KMS-11 (cell line): ENCODE results near the gene ABRAXAS1.

Experiments
- H2AFZ ChIP-seq: fragments of 200-600 bp; sonication (generic); 2 replicates; pipeline ENCODE4 v1.6.1; 2016; ENCODE audit warnings: antibody characterized with exemption, mixed run types, low read depth
- H3K27ac ChIP-seq: fragments of 200-600 bp; sonication (generic); 2 replicates; pipeline ENCODE4 v1.6.1; 2016; ENCODE audit warnings: mild to moderate bottlenecking, mixed run types
- H3K27me3 ChIP-seq: fragments of 200-600 bp; sonication (generic); 2 replicates; pipeline ENCODE4 v1.6.1; 2017; ENCODE audit warnings: mild to moderate bottlenecking, low read depth, mixed run types, moderate library complexity; ENCODE audit not compliant: insufficient read depth
- H3K36me3 ChIP-seq: fragments of 200-600 bp; sonication (generic); 2 replicates; pipeline ENCODE4 v1.6.1; 2017; ENCODE audit warnings: mild to moderate bottlenecking, mixed run types; ENCODE audit not compliant: insufficient read depth
- H3K4me1 ChIP-seq: fragments of 200-600 bp; sonication (generic); 2 replicates; pipeline ENCODE4 v1.6.1; 2016; ENCODE audit warnings: mild to moderate bottlenecking, low read depth, mixed run types; ENCODE audit not compliant: poor library complexity, severe bottlenecking
- H3K4me2 ChIP-seq: fragments of 200-600 bp; sonication (generic); 2 replicates; pipeline ENCODE4 v1.7.0; 2016; ENCODE audit warnings: mild to moderate bottlenecking, mixed run types
- H3K4me3 ChIP-seq: fragments of 200-600 bp; sonication (generic); IDR thresholded peaks from 2 replicates; pipeline ENCODE4 v1.6.1; 2017; ENCODE audit warnings: low read depth, low read length, mixed read lengths; ENCODE audit not compliant: insufficient read depth
- H3K79me2 ChIP-seq: fragments of 200-600 bp; sonication (generic); 2 replicates; pipeline ENCODE4 v1.6.1; 2016; ENCODE audit warnings: low read depth, mixed run types; ENCODE audit not compliant: insufficient read depth
- H3K9ac ChIP-seq: fragments of 200-600 bp; sonication (generic); 2 replicates; pipeline ENCODE4 v1.6.1; 2016; ENCODE audit warnings: mild to moderate bottlenecking, mixed run types
- H4K20me1 ChIP-seq: fragments of 200-600 bp; sonication (generic); 2 replicates; pipeline ENCODE4 v1.6.1; 2016; ENCODE audit warnings: mild to moderate bottlenecking, mixed run types; ENCODE audit not compliant: insufficient read depth
- CTCF ChIP-seq: fragments of 200-600 bp; sonication (generic); conservative IDR thresholded peaks from 2 replicates; pipeline ENCODE4 v1.6.1; 2017; ENCODE audit warnings: low read depth, mild to moderate bottlenecking, antibody characterized with exemption, low read length, moderate library complexity, mixed read lengths

The ABRAXAS1 gene

GRCh38 chr4:83431200-83431599 lies 53.7 kb downstream of the ABRAXAS1 start:
- no peaks in the 10 kb centered on the region for H4K20me1 ChIP-seq
- H3K4me2 ChIP-seq: no peak overlapping the region
- no peak overlapping the region for H3K9ac ChIP-seq
- no peak overlapping the region for H3K27ac ChIP-seq
- H3K79me2 ChIP-seq: no peaks in the 10 kb centered on the region
- no peaks in the 10 kb centered on the region for H3K4me1 ChIP-seq
- no peak overlapping the region for H3K4me3 ChIP-seq
- H3K27me3 ChIP-seq: no peaks in the 10 kb centered on the region
- no peaks in the 10 kb centered on the region; the same call in 1 of the 2 replicates for H3K36me3 ChIP-seq
- H2AFZ ChIP-seq: no peak overlapping the region
- TF ChIP-seq CTCF: no peak

GRCh38 chr4:83418211-83418610 lies 66.7 kb downstream of the ABRAXAS1 start:
- Histone ChIP-seq H3K27me3 (no peaks in the 10 kb centered on the region), H3K36me3 (no peaks in the 10 kb centered on the region; the same call in 1 of the 2 replicates), H2AFZ (no peak overlapping the region), H3K4me3 (no peak overlapping the region), H4K20me1 (no peaks in the 10 kb centered on the region), H3K79me2 (no peaks in the 10 kb centered on the region), H3K9ac (no peak overlapping the region), H3K27ac (no peak overlapping the region), H3K4me2 (no peak overlapping the region), H3K4me1 (no peaks in the 10 kb centered on the region)
- TF ChIP-seq CTCF: no peak

GRCh38 chr4:83417566-83417965 lies 67.3 kb downstream of the ABRAXAS1 start:
- Histone ChIP-seq H3K9ac (no peak overlapping the region), H3K79me2 (no peaks in the 10 kb centered on the region), H3K4me2 (no peak overlapping the region), H2AFZ (no peak overlapping the region), H3K36me3 (no peaks in the 10 kb centered on the region; the same call in 1 of the 2 replicates), H3K27ac (no peak overlapping the region), H4K20me1 (no peaks in the 10 kb centered on the region), H3K27me3 (no peaks in the 10 kb centered on the region), H3K4me1 (no peaks in the 10 kb centered on the region), H3K4me3 (no peak overlapping the region)
- no peak for TF ChIP-seq CTCF

GRCh38 chr4:83413676-83414075 lies 71.2 kb downstream of the ABRAXAS1 start:
- Histone ChIP-seq H3K4me1 (no peaks in the 10 kb centered on the region), H3K36me3 (no peaks in the 10 kb centered on the region), H3K9ac (no peak overlapping the region), H3K4me3 (no peak overlapping the region), H2AFZ (no peak overlapping the region), H3K27me3 (no peaks in the 10 kb centered on the region), H3K27ac (no peak overlapping the region), H4K20me1 (no peaks in the 10 kb centered on the region), H3K79me2 (no peaks in the 10 kb centered on the region), H3K4me2 (no peak overlapping the region)
- TF ChIP-seq CTCF: no peak
